ENCODE measurements around the gene TCEAL1. TPM values are rescaled to one million over a fixed set of nuclear protein-coding genes. Genes with fewer than 3 reads are reported as not detected.

The TCEAL1 gene, protein sequence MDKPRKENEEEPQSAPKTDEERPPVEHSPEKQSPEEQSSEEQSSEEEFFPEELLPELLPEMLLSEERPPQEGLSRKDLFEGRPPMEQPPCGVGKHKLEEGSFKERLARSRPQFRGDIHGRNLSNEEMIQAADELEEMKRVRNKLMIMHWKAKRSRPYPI
- 17.4 and 31.4 TPM in 2 replicates for total RNA-seq

DNA sequence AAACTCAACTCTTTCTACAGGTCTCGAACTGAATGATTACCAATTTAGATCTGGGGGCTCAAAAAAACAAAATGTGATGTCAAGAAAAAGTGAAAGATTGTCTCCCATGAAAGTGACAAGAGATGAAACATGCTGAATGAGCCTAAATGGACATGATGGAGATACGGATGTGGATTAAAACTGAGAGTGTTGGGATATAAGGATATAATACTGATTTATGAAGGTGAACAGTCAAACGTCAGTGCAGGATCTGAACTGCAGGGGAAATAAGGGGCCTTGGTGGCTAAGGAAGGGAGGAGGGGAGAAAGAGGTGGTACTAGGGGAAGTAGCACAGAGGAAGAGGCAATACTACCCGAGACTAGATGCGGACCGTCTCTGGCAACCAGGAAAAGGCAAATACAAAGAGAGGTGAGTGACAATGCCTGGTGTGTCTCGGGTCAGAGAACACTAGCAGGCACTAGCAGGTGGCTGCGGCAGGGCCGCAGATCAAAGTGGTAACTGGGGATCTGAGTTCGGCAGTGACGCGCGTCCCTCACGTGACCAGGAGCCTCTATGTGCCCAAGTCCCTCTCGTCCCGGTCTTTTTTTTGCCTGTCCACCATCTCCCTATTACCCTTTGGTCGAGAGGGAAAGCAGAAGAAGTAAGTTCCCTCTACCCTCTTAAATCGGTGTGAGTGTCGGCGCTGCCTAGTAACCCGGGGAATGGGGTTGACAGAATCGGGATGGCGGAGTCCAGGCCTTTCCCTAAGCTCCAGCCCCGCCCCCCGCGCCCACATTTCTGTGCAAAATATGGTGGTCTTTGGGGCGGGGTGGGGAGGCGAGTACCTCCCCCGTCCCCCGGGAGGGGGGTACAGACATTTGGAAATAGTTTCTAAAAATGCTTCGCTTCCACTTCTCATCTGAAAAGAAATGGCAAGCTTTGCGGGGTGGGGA is at the start of gene TCEAL1:
Gene TCEAL1, plus strand, starts transcription at position 590 of the 932 bp plus-strand sequence. CDS start 942 bp downstream, outside the sequence.

DNA sequence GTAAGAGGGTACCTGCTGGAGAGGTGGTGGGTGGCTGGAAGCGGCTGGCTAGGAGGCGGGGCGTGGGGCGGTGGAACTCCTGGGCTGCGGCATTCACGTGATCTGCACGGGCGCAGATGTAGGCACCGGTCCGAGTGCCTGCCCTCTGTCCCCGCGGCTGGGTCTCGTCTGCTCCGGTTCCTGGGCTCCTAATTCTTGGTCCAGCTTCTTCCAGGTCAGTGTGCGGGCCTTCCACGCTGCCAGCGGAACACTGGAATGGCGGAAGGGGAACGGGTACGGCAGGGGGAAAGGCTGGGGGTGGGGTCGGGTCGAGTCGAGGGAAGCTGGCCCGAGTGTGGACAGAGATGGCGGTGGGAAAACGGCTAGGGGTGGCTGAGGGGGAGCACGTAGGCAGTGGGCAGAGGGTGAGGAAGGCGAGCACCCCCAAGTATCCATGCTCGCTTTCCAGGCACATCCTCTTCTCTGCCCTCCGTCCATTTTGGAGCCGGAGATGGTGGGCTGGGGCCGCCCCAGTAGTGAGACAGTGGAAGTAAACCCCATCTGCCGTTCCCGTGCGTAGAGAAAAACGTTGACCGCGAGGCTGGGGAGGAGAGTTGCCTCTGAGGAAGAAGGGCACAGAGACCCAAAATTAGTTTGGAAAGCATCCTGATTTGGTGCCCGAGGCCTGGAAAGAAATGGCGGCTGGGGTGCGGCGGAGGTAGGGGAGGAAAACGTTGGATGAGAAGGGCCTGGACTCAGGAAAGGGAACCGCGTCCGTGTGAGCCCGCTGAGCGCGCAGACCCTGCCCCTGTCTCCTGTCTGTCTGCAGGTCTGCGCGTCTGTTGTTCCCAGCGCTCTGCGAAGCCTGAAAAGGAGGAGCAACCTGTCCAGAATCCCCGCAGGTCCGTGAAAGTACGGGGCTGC is 43.1 kb upstream of the TCEAL1 start, which contains the start of gene TCEAL4:
Gene TCEAL4, plus strand, starts transcription at position 105 of the 903 bp plus-strand sequence. CDS start 1,161 bp downstream, outside the sequence.

DNA sequence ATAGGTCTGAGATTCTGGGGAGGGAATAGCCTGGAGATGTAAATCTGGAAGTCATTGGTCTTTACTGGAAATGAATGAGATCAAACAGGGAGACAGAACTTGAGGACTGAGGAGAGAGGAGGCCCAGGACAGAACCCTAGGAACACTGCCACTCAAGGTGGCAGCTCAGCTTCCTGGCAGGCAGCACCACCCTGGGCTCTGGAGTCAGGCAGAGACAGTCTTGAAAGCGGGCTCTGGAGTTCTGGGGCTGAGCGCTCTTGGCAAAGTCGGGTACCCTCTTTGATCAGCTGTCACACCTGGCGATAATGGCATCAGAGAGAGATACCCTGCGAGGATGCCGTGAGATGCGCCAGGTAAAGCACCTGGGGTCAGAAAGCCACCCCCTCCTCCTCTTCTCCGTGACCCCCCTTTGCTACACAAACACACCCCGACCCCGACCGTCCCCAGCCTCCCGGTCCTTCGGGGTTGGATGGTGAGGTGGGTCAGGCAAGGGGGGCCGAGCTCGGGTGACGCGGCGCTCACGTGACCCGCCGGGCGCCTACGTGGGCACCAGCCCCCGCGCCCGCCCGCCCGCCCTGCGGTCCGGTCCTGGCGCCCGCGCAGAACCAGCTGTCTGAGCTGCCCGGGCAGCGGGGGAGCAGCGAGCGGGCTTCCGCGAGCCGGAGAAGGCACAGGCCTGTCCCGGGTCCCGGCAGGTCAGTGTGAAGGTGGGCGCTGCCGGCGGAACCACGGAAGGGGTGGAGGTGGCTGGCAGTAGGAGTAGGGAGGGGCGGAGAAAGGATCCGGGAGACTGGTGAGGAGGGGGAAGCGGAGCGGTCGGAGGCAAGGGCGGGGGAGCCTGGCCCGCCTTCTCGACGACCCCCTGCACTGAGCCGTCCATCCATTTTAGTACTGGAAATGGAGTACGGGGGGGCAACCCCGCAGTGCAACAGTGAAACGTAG is 21.1 kb upstream of the TCEAL1 start, which contains the start of gene TCEAL3:
Gene TCEAL3, plus strand, starts transcription at position 600 of the 942 bp plus-strand sequence. CDS start 1,102 bp downstream, outside the sequence.

Other genes with a start within 250 kb of the TCEAL1 start
- gene RAB40A, start 109.5 kb upstream of the TCEAL1 start, total RNA-seq = under 0.01 and 0.25 TPM in 2 replicates
- 33.5 and 76.1 TPM in 2 replicates for gene TCEAL4, start 43.5 kb upstream of the TCEAL1 start, total RNA-seq
- 12.4 and 23.6 TPM in 2 replicates for gene TCEAL3, start 21.0 kb upstream of the TCEAL1 start, total RNA-seq
- gene MORF4L2, start 57.7 kb downstream of the TCEAL1 start, total RNA-seq = 766 and 1,110 TPM in 2 replicates
- gene TMEM31, start 81.9 kb downstream of the TCEAL1 start, total RNA-seq = not detected in 2 replicates
- gene PLP1, start 147.9 kb downstream of the TCEAL1 start, total RNA-seq = under 0.01 and 0.22 TPM in 2 replicates
- gene RAB9B, start 203.3 kb downstream of the TCEAL1 start, total RNA-seq = 1.1 and 3.2 TPM in 2 replicates